ENCODE data around the gene COL4A1. TPM values are rescaled to one million over a fixed set of nuclear protein-coding genes. Genes with fewer than 3 reads are reported as not detected.

COL4A1 gene
- total RNA-seq, 1 donor from 2014 or later = 120 TPM

DNA sequence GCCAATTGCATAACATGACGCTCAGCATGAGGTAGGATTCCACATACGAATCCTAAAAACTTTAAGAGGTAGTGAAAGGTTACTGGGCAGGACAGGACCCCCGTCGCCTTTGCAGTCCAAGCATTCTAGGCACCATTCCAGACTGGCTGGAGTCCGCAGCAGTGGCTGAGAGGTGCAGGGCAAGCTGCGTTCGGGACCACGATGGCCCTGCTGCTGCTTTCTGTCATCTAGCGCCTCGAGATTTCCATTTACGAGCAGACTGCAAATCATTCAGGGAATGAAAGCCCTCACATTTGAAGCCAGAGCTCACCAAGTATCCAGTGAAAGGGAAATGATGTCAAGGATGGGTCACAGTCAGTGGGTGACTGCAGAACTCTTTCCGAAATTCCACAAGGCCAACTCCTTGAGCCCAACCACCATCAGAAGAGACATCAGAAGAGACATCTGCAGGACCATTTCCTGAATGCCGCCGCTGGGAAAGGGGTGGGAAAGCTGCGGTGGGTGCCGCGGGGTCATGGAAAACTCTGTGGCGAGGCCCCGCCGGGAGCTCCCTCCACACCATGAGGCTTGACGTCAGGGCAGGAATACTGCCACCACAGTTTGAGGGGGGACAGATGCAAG lies 88.3 kb downstream of the COL4A1 start:
- intact Hi-C loops (cut with micrococcal nuclease) = no loop called here
- no peaks in the 10 kb centered on the region for H3K9me3 ChIP-seq (replicated peaks)
- H3K4me3 ChIP-seq = no peak overlapping the region
- peak overlapping the region; percentile 66 for H3K27ac ChIP-seq (replicated peaks)
- TF ChIP-seq, protein P1, sequence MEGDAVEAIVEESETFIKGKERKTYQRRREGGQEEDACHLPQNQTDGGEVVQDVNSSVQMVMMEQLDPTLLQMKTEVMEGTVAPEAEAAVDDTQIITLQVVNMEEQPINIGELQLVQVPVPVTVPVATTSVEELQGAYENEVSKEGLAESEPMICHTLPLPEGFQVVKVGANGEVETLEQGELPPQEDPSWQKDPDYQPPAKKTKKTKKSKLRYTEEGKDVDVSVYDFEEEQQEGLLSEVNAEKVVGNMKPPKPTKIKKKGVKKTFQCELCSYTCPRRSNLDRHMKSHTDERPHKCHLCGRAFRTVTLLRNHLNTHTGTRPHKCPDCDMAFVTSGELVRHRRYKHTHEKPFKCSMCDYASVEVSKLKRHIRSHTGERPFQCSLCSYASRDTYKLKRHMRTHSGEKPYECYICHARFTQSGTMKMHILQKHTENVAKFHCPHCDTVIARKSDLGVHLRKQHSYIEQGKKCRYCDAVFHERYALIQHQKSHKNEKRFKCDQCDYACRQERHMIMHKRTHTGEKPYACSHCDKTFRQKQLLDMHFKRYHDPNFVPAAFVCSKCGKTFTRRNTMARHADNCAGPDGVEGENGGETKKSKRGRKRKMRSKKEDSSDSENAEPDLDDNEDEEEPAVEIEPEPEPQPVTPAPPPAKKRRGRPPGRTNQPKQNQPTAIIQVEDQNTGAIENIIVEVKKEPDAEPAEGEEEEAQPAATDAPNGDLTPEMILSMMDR (IDR thresholded peaks at IDR 0.05; ENCODE audit: borderline replicate concordance) = no peak
- peaks cover 8% of the 10 kb centered on the region for H3K36me3 ChIP-seq
- no peak for DNase-seq
- peaks cover 93% of the 10 kb centered on the region for H3K4me1 ChIP-seq
- H3K27me3 ChIP-seq (ENCODE audit: low read depth) = no peaks in the 10 kb centered on the region

DNA sequence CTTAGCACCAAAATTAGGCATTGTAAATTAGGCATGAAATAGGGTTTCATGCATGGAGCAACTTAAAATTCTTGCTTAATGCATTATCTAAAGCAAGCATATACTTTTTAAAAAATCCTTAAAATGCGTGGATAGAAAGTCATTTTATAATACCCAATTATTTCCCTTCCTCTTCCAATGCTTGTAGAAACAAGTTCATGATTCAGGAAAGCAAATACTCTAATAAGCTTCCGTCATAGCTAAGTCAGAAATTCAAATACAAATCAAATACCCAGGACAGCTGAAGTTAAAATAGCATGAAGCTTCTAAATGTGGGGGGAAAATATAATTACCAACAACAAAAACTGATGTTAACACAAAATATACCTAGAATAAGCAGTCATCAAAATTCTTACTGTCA lies 89.1 kb downstream of the COL4A1 start:
- Histone ChIP-seq H3K27me3 (ENCODE audit: low read depth) (no peaks in the 10 kb centered on the region), H3K36me3 (peaks cover 16% of the 10 kb centered on the region), H3K4me3 (no peak overlapping the region), H3K27ac (replicated peaks) (peak overlapping the region; percentile 66), H3K9me3 (replicated peaks) (no peaks in the 10 kb centered on the region), H3K4me1 (peaks cover 88% of the 10 kb centered on the region)
- intact Hi-C loops (cut with micrococcal nuclease) = no loop called here
- DNase-seq = no peak
- TF ChIP-seq, protein P1 (IDR thresholded peaks at IDR 0.05; ENCODE audit: borderline replicate concordance) = no peak

DNA sequence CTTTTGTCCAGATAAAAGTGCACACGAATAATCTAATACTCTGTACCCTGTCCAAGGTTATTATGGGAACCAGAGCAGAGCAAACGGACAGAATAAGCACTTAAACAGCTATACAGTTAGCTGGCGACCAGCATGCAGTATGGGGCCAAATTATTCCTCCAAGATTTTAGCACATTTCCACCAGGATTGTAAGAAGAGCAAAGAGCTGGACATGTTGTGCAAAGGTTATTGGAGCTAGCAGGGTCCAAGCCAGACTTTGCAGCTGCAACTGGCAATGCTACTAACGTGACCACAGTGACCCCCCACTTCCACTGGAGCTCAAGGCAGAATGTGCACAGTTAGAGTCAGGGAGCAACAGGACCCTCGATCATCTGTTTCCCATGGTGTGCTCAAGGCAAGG lies 89.9 kb downstream of the COL4A1 start:
- no peaks in the 10 kb centered on the region for H3K27me3 ChIP-seq (ENCODE audit: low read depth)
- no peak for DNase-seq
- peaks cover 24% of the 10 kb centered on the region for H3K36me3 ChIP-seq
- H3K27ac ChIP-seq (replicated peaks) = peak overlapping the region; percentile 66
- no peaks in the 10 kb centered on the region for H3K9me3 ChIP-seq (replicated peaks)
- H3K4me1 ChIP-seq = peaks cover 87% of the 10 kb centered on the region
- intact Hi-C loops (cut with micrococcal nuclease) = no loop called here
- TF ChIP-seq, protein P1 (IDR thresholded peaks at IDR 0.05; ENCODE audit: borderline replicate concordance) = no peak
- peak overlapping the region; percentile 6 for H3K4me3 ChIP-seq

DNA sequence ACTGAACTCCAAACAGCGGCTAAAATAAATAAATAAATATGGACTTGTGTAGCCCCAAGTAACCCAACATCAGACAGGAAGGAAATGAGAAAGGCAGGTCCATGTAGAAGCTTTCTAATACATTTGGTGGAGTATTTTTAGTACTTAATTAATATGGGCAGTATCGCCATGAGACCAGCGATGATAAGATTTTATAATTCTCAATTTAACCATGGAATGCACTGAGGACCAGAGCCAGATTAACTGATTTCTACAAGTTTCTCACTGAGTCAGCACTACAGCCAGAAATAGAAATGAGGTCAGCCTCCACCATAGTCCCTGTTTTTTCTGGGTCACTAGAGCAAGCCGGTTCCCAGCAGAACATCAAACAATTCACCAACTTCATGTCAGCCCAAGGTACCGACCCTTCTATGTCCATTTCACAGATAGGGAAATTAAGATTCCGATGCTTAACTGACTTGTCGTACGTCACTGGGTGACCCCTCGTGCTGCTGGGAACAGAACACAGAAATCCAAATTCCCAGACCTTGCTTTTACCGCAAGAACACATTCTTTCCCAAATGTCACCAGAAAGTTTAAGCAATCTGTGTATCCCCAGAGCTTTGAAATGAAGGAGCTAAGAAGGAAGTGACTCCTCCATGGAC lies 90.4 kb downstream of the COL4A1 start:
- no peak for DNase-seq
- Histone ChIP-seq H3K36me3 (peaks cover 29% of the 10 kb centered on the region), H3K27ac (replicated peaks) (peak overlapping the region; percentile 66), H3K27me3 (ENCODE audit: low read depth) (no peaks in the 10 kb centered on the region), H3K4me3 (peak overlapping the region; percentile 6), H3K4me1 (peaks cover 82% of the 10 kb centered on the region), H3K9me3 (replicated peaks) (no peaks in the 10 kb centered on the region)
- TF ChIP-seq, protein P1 (IDR thresholded peaks at IDR 0.05; ENCODE audit: borderline replicate concordance) = no peak
- intact Hi-C loops (cut with micrococcal nuclease) = no loop called here

DNA sequence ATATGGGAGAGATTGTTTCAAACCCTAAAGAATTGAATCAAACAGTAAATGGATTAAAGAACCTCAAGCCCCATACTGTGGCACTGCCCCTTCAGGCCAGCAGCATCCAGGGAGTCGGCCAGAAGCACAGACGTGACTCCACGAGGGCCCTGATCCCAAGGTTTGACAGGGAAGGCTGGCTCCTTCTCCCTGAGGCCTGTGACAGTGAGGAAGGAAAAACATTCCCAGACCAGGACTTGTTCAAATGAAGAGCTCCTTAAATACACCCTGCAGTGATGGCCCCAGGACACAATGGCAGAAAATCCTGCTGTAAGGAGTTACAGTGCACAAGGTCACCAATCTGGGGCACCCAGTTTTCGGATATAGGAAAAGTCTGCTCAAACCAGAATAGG lies 91.0 kb downstream of the COL4A1 start:
- DNase-seq = no peak
- Histone ChIP-seq H3K9me3 (replicated peaks) (no peaks in the 10 kb centered on the region), H3K36me3 (peaks cover 34% of the 10 kb centered on the region), H3K4me3 (peak overlapping the region; percentile 6), H3K4me1 (peaks cover 77% of the 10 kb centered on the region), H3K27ac (replicated peaks) (peak overlapping the region; percentile 66), H3K27me3 (ENCODE audit: low read depth) (no peaks in the 10 kb centered on the region)
- TF ChIP-seq, protein P1 (IDR thresholded peaks at IDR 0.05; ENCODE audit: borderline replicate concordance) = no peak
- intact Hi-C loops (cut with micrococcal nuclease) = no loop called here

All from left ventricle myocardium inferior (tissue), 1 donor.